G401 (cell line): ENCODE measurements around the gene ZMYM2. TPM values are rescaled to one million over a fixed set of nuclear protein-coding genes. Genes with fewer than 3 reads are reported as not detected.

Experiments used
- DNase-seq: peaks from one replicate; pipeline ENCODE4 v3.0.0-alpha.2; 2015; ENCODE audit warnings: low spot score
- in situ Hi-C: cut with HindIII; loops from 2 replicates; pipeline ENCODE4 v1.10.0; 2016; ENCODE audit warnings: low sequenced_read_pairs, mixed read lengths
- total RNA-seq: library from RNA; depleted of rRNA; stranded (reverse); fragments of >200 nt; shearing (Covaris generic); gene quantifications from 2 replicates; pipeline ENCODE4 v1.2.3, GENCODE V29; 2014

ZMYM2 gene
- total RNA-seq, 1 experiment from 2014 or later: 86.6 TPM

DNA sequence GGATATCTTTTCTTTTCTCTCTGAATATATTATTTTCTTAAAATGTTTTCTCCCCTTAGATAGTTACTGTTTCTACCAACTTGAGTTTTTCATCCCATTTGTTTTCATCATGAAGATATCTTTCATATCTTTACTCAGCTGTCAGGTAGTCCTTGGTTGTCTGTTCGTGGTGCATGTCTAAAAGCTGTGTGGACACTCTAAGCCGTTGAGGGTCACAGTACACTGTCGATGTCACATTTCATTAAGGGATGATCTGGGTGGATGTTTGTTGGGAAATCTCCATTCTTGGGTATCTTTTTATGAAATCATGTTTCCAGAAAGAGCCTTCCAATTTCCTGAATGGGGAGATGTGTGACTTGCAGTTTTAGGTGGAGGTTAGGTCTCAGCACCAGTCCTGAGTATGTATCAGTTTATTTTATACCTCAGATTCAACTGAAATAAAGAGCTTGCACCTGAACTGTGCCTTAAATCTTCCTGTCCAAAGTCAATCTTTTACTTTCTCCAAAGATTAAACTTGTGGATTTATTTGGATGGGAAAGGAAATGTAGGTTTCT lies 23.2 kb downstream of the ZMYM2 start:
- in situ Hi-C loops: no loop called here

DNA sequence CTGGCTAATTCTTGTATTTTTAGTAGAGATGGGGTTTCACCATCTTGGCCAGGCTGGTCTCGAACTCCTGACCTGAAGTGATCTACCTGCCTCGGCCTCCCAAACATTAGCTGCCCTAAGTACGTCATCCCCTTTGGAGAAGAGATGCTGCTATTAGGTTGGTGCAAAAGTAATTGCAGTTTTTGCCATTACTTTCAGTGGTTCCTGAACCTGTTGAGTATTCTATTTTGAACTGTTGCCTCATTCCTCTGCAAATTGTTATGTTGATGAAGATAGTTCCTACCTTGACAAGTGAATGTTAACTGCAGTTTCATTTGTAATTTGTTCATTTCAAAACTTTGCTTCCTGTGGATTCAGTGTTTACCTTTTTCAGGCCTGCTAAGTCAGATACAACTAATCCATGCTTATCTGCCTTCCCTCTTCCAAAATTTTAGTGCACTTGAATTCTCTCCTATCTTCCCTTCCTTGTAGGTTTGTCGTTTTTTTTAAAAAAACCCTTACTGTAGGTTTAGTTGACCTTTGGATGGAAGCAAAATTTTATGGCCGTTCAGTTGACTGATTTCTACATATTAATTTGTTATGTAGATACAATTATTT lies 24.0 kb downstream of the ZMYM2 start:
- DNase-seq: no peak
- in situ Hi-C loops: no loop called here

More for the DNA sequence above, 23.2 kb downstream of the ZMYM2 start:
- DNase-seq: no peak

DNA sequence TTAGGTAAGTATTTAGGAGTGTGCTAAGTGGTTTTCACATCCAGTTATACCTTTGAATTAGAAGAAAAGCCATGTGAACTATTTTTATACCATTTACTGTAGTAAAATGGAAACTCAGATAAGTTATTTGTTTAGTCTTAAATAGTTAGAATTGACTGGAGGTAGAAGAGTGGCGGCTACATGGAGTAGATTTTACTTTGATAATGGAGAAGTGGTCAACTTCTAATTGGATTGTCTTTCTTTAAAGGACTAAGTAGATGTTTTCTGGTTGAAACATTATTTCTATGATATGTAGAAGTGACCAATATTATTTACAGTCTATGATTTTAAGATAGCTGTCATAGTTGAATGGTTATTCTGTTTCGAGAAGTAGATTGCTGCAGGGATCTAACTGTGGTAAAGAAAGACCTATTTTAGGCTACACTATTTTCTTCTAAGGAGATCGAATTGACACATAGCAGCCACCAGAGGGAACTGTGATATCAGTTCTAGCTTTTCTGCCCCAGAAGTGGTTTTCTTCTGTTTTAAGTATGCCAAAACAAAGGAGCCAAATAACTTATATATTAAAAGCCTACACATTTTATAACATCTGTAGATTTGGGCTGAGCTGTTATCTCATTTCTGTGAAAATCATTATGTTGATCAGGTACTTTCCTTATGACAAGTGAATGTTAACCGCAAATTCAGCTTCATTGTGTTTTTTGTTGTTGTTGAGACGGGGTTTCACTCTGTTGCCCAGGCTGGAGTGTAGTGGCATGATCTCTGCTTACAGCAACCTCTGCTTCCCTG lies 26.1 kb downstream of the ZMYM2 start:
- in situ Hi-C loops: no loop called here
- DNase-seq: peak; percentile 31

DNA sequence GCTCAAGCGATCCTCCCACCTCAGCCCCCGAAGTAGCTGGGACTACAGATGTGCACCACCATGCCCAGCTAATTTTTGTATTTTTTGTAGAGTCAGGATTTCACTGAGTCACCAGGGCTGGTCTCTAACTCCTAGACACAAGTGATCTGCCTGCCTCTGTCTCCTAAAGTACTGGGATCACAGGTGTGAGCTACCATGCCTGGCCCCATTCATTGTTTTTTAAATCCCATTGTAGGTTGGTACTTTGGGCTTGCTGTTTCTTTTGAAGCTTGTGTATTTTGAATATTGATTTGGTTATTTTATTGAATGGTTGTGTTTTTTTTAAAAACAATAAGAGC lies 26.7 kb downstream of the ZMYM2 start:
- in situ Hi-C loops: no loop called here
- DNase-seq: no peak

DNA sequence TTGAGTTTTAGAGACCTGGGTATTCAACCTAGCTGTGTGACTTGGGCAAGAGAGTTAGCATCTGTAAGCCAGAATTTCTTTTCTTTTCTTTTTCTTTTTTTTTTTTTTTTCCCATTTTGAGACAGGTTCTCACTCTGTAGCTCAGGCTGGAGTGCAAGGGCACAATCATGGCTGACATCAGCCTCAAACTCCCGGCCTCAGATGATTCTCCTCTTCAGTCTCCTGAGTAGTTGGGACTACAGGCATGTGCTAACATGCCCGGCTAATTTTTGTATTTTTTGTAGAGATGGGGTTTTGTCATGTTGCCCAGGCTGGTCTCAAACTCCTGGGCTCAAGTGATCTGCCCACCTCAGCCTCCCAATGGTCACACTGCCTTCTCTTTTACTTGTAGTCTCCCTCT lies 33.0 kb downstream of the ZMYM2 start:
- no peak for DNase-seq
- in situ Hi-C loops: no loop called here

DNA sequence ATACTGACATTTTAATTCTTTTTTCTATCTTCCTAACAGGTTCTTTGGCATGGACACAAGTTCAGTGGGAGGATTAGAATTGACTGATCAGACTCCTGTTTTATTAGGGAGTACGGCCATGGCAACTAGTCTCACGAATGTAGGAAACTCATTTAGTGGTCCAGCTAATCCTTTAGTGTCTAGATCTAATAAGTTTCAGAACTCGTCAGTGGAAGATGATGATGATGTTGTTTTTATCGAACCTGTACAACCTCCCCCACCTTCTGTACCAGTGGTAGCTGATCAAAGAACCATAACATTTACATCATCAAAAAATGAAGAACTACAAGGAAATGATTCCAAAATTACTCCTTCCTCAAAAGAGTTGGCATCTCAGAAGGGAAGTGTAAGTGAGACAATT lies 34.5 kb downstream of the ZMYM2 start:
- in situ Hi-C loops: no loop called here

DNA sequence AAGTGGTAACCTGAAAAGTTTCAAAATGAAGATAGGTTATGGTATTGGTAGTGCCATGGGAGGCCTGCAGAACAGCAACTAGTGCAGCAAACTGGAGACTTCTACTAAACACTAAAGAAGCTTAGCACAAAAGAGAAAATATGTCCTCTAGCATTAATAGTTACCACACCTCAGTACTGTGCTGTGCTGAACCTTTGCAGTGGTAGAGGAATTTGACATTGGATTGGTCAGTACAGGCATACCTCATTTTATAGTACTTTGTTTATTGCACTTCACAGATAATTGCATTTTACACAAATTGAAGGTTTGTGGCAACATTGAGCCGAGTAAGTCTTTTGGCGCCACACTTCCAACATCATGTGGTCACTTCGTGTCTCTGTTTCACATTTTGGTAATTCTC lies 40.4 kb downstream of the ZMYM2 start:
- no peak for DNase-seq

More for the DNA sequence above, 34.5 kb downstream of the ZMYM2 start:
- no peak for DNase-seq

DNA sequence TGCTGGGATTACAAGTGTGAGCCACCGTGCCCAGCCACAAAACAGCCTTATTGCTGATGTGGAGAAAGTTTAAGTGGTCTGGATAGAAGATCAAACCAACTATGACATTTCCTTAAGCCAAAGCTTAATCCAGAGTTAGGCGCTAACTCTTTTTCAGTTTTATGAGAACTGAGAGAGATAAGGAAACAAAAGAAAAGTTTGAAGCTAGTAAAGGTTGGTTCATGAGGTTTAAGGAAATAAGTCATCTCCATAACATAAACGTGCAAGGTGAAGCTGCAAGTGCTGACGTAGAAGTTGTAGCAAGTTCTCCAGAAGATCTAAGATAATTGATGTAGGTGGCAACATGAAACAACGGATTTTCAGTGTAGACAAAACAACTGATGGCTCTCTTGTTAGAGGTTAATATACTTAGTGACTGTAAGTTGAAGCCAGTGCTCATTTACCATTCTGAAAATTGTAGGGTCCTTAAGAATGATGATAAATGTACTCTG lies 41.6 kb downstream of the ZMYM2 start:
- in situ Hi-C loops: no loop called here
- DNase-seq: no peak

More for the DNA sequence above, 40.4 kb downstream of the ZMYM2 start:
- in situ Hi-C loops: no loop called here

DNA sequence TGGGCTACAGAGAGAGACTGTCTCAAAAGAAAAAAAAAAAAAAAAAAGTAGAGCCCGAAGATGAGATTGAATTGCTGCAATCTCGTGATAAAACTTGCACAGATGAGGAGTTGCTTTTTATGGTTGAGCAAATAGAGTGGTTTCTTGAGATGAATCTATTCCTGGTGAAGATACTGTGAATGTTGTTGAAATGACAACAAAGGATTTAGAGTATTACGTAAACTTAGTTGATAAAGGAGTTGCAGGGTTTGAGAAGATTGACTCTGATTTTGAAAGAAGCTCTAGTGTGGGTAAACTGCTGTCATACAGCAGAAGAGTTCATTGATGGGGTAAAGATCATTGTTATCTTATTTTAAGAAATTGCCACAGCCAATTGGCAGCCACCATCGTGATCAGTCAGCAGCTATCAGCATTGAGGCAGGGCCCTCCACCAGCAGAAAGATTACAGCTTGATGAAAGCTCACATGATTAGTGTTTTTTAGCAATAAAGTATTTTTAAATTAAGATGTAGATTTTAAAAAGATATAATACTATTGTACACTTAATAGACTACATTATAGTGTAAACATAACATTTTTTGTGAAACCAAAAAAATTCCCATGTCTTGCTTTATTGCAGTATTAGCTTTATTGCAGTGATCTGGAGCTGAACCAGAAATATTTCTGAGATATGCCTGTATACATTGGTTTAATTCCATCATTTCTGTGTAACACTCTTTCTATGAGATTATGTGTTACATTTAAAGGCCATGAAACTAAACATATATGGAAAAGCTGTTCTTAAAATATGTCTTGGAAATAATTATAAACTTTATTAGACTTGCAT lies 43.1 kb downstream of the ZMYM2 start:
- in situ Hi-C loops: no loop called here
- no peak for DNase-seq

DNA sequence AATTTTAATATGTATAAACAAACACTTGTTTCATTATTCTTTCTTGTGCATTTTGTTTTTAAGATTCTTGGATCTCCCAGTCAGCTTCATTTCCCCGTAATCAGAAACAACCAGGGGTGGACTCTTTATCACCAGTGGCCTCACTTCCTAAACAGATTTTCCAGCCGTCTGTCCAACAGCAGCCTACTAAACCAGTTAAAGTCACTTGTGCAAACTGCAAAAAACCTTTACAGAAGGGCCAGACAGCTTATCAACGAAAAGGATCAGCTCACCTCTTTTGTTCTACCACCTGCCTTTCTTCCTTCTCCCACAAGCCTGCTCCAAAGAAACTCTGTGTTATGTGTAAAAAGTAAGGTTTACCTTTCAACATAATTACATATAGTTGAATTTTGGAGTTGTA lies 44.3 kb downstream of the ZMYM2 start:
- peak; percentile 19 for DNase-seq
- in situ Hi-C loops: no loop called here

DNA sequence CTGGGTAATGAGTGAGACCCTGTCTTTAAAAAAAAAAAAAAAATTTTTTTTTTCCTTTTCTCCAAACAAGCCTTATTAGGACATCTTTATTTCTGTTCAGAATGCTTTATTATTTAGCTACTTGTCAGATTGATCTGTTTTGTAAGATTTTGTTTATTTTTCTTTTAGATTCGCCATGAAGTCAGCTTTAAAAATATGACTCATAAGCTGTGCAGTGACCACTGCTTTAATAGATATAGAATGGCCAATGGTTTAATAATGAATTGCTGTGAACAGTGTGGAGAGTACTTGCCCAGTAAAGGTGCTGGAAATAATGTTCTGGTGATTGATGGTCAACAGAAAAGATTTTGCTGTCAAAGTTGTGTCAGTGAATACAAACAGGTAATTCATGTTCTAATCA lies 47.7 kb downstream of the ZMYM2 start:
- in situ Hi-C loops: no loop called here
- DNase-seq: no peak

DNA sequence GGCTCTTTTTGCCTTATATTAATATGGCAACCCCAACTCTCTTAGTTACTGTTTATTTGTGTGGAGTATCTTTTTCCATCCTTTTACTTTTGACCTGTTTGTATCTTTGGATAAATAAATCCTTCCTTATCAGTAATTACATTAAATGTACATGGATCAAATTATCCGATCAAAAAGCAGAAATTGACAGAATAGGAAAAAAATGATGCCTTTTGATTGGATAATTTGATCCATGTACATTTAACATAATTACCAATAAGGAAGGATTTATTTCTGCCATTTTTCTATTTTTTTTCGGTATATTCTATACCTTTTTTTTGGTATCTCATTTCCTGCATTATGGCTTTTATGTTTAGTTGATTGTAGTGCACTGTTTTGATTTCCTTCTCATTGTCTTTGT lies 57.2 kb downstream of the ZMYM2 start:
- DNase-seq: no peak
- in situ Hi-C loops: no loop called here

DNA sequence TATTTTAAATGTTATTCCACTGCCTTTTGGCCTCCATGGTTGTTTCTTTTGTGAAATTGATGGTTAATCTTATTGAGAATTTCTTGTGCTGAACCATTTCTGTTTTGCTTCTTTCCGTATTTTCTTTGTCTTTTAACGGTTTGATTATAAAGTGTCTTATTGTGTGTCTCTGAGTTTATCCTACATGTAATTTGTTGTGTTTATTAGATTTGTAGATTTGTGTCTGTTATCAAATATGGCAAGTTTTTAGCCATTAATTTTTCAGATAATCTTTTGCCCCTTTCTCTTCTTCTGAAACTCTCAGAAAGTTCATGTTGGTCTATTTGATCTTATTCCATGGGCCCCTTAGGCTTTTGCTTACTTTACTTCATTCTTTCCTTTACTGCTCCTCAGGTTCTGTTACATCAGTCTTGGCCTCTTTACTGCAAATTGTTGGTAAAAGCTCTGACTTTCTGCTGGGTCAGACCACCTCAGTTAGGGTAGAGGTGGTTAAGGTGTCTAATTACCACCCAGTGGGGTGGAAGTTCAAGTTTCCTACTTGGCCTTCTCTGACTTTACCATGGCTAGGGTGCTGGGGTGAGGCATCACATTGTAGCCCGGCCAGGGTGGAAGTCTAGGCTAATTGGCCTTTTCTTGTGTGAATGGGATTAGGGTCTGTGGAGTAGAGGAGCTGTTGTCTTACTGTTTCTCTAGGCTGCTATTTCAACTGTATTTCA lies 58.3 kb downstream of the ZMYM2 start:
- DNase-seq: no peak
- in situ Hi-C loops: no loop called here

DNA sequence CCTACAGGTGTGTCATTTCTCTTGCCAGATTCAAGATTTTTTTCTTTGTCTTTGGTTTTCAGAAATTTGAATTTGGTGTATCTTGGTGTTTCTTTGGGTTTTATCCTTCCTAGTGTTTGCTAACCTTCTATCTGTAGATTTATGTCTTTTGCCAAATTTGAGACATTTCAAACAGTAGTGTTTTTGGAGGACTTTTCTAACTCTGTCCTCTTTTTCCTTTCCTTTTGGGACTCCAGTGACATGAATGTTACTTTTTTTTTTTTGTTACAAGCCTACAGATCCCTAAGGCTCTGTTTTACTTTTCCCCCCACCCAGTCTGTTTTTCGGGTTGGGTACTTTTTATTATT lies 58.8 kb downstream of the ZMYM2 start:
- in situ Hi-C loops: no loop called here
- DNase-seq: no peak

DNA sequence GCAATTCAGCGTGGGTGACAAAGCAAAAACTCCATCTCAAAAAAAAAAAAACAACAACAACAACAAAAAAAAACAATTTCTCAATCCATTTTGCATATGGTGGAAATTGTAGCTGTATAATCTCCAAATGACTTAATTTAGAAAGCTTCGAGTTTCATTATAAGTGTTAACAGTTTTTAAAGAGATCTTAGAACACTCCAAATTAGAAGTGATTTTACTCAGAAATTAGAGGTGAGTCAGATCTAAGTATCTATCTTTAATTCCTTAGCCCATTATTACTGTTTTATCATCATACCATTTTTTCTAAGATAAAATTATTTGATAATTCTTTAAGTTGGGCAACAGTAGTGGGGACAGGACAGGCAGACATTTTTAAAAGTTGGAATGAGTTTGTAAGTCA lies 60.5 kb downstream of the ZMYM2 start:
- DNase-seq: no peak
- in situ Hi-C loops: no loop called here

DNA sequence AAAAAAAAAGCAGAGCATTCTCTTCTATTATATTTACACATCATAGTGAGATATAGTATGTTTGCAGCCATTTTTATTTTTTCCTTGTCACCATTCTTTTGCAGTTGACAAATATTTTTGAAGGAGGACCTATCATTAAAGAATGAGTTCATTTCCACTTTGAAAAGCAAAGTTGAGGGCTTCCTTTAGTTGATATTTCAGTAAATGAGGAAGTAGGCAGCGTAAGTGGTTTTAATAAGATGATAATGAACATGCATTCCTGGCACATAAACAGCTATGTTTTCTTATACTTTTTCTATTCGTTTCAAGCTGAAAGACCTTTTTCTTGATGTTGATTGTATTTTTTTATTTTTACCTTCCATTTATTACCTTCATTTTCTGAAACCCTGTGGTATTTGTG lies 66.2 kb downstream of the ZMYM2 start:
- DNase-seq: no peak
- in situ Hi-C loops: no loop called here

DNA sequence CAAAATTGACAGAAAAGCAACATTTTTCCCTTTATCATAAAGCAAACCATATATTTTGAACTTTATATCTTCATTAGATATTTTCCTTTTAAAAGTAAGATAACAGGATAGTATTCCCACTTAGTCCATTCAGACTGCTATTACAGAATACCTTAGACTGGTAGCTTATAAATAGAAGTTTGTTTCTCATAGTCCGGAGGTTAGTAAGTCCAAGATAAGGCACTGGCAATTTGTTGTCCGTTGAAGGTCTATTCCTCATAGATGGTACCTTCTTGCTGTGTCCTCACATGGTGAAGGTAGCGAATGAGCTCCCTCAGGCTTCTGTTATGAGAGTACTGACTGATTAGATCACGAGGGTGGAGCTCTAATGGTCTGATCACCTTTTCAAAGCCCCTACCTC lies 70.4 kb downstream of the ZMYM2 start:
- no peak for DNase-seq
- in situ Hi-C loops: no loop called here

DNA sequence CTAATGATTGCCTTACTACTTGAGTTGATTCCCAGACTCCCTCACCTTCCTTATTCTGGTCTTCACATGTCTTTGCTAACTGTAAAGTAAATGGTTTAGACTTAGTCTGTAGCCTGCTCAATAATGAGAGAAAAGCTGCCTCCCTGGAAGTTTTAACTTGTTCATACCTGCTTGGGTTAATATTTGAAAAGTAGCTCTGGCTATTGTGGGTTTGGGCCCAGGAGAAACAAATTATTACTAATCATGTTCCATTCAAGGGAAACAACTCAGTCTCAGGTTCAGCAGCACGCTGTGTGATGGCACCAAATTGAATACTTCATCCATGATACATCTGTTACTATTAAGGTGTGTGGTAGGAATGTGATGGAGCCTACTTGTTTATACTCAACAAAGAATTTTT lies 75.0 kb downstream of the ZMYM2 start:
- in situ Hi-C loops: no loop called here
- no peak for DNase-seq

DNA sequence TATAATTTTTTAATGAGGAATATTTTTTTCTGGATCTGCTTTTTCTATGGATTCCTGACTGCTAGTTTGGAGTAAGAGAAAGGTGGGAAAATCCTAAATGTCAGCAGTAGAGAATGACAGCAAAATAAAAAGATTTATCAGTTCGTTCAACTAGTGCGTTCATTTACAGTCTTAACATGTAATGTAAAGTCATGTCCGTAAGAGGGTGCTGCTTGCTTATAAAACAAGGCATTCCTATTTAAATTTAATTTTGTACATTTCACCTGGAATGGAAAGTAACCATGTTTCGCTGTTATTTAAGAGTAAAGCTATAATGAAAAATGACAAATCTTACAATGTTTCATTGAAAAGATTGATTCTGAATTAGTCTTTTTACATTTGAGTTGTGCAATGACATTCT lies 76.6 kb downstream of the ZMYM2 start:
- in situ Hi-C loops: no loop called here
- DNase-seq: no peak
